ENCODE results near the gene ADCY6.

ADCY6 gene

GRCh38 chr12:48783432-48783831, 5.5 kb downstream of the ADCY6 start:
- no peak for DNase-seq (ENCODE audit: low read depth)

- DNase-seq (ENCODE audit: low read depth), result no peak
Observed at GRCh38 chr12:48782457-48783395, 6.2 kb downstream of the ADCY6 start.

GRCh38 chr12:48781750-48782456, 7.0 kb downstream of the ADCY6 start:
- DNase-seq (ENCODE audit: low read depth), result no peak

GRCh38 chr12:48780381-48781025, 8.4 kb downstream of the ADCY6 start:
- DNase-seq (ENCODE audit: low read depth), result no peak

- DNase-seq (ENCODE audit: low read depth), result no peak
Observed at GRCh38 chr12:48779869-48780268, 9.0 kb downstream of the ADCY6 start.

GRCh38 chr12:48777501-48778400, 11.1 kb downstream of the ADCY6 start:
- no peak for DNase-seq (ENCODE audit: low read depth)

GRCh38 chr12:48776956-48777355, 11.9 kb downstream of the ADCY6 start:
- DNase-seq (ENCODE audit: low read depth), result no peak

GRCh38 chr12:48775991-48776649, 12.8 kb downstream of the ADCY6 start:
- no peak for DNase-seq (ENCODE audit: low read depth)

- no peak for DNase-seq (ENCODE audit: low read depth)
Observed at GRCh38 chr12:48775299-48775698, 13.6 kb downstream of the ADCY6 start.

GRCh38 chr12:48774516-48774915, 14.4 kb downstream of the ADCY6 start:
- DNase-seq (ENCODE audit: low read depth), result no peak

GRCh38 chr12:48773686-48774085, 15.2 kb downstream of the ADCY6 start:
- DNase-seq (ENCODE audit: low read depth), result no peak

- no peak for DNase-seq (ENCODE audit: low read depth)
Observed at GRCh38 chr12:48771588-48772112, 17.2 kb downstream of the ADCY6 start.

GRCh38 chr12:48770756-48771155, 18.1 kb downstream of the ADCY6 start:
- DNase-seq (ENCODE audit: low read depth), result no peak

- no peak for DNase-seq (ENCODE audit: low read depth)
Observed at GRCh38 chr12:48768736-48769135, 20.2 kb downstream of the ADCY6 start.

- DNase-seq (ENCODE audit: low read depth), result no peak
Observed at GRCh38 chr12:48768147-48768546, 20.7 kb downstream of the ADCY6 start.

GRCh38 chr12:48767521-48767920, 21.4 kb downstream of the ADCY6 start:
- DNase-seq (ENCODE audit: low read depth), result no peak

- DNase-seq (ENCODE audit: low read depth), result no peak
Observed at GRCh38 chr12:48767047-48767446, 21.8 kb downstream of the ADCY6 start.

GRCh38 chr12:48765753-48766162, 23.1 kb downstream of the ADCY6 start:
- no peak for DNase-seq (ENCODE audit: low read depth)

GRCh38 chr12:48764521-48764920, 24.4 kb downstream of the ADCY6 start:
- no peak for DNase-seq (ENCODE audit: low read depth)

GRCh38 chr12:48758737-48759136, 30.2 kb downstream of the ADCY6 start:
- DNase-seq (ENCODE audit: low read depth), result no peak

GRCh38 chr12:48758186-48758585, 30.7 kb downstream of the ADCY6 start:
- no peak for DNase-seq (ENCODE audit: low read depth)

Measured in stimulated activated CD8-positive, alpha-beta memory T cell treated with anti-CD3 and anti-CD28 coated beads, Interleukin-12 subunit alpha, Interleukin-12 subunit beta, amount 100 ng/mL, for 4 hours (primary cell).